Muscle of leg (tissue), 11 donors: ENCODE data around the gene ZBTB2. TPM values are rescaled to one million over a fixed set of nuclear protein-coding genes. Genes with fewer than 3 reads are reported as not detected.
"Not testable (repeated sequence)": the region's sequence is repeated elsewhere in the genome, so short reads cannot be mapped to it uniquely, and the experiment has no call there.

Experiments
- DNase-seq: peaks from one replicate; pipeline ENCODE4 v3.0.0; 2013
- H3K27ac ChIP-seq: one replicate; pipeline ENCODE4 v1.5.1; 2013; ENCODE audit warnings: mild to moderate bottlenecking, low read length, control low read depth
- H3K27me3 ChIP-seq: one replicate; pipeline ENCODE4 v1.6.1; 2013; ENCODE audit warnings: low read length; ENCODE audit not compliant: control insufficient read depth, insufficient read depth
- H3K36me3 ChIP-seq: one replicate; pipeline ENCODE4 v1.6.1; 2013; ENCODE audit warnings: low read length; ENCODE audit not compliant: control insufficient read depth, insufficient read depth
- H3K4me1 ChIP-seq: one replicate; pipeline ENCODE4 v1.6.1; 2013; ENCODE audit warnings: low read length; ENCODE audit not compliant: control insufficient read depth, insufficient read depth
- H3K4me3 ChIP-seq: one replicate; pipeline ENCODE4 v1.5.1; 2013; ENCODE audit warnings: low read length, control low read depth
- H3K9me3 ChIP-seq: replicated peaks from 2 replicates; pipeline ENCODE4 v1.6.1; 2013; ENCODE audit warnings: low read depth, low read length; ENCODE audit not compliant: control insufficient read depth
- WGBS: methylation state at CpG from one replicate; pipeline ENCODE4 v1.1.5; 2013; ENCODE audit warnings: missing lambda C conversion rate; ENCODE audit not compliant: insufficient coverage; 5-methylcytosine and 5-hydroxymethylcytosine counted together
- polyA plus RNA-seq, 8 donors: library from polyadenylated mRNA; unstranded; fragments of 120-200 nt; gene quantifications; one replicate each; pipeline versions ENCODE4 v1.2.1 to v1.2.3, GENCODE V29; 2013; ENCODE audit warnings: inconsistent platforms in 1 of 8, low replicate concordance in 1 of 8; ENCODE audit not compliant: insufficient read length in 8 of 8, insufficient read depth in 1 of 8
- total RNA-seq: library from RNA; stranded (reverse); fragments of 120-200 nt; gene quantifications from one replicate; pipeline ENCODE4 v1.2.4, GENCODE V29; 2013

ZBTB2 gene
- total and polyA plus RNA-seq, 9 donors, result 8.2 to 14.7 (median 10.0) TPM

DNA sequence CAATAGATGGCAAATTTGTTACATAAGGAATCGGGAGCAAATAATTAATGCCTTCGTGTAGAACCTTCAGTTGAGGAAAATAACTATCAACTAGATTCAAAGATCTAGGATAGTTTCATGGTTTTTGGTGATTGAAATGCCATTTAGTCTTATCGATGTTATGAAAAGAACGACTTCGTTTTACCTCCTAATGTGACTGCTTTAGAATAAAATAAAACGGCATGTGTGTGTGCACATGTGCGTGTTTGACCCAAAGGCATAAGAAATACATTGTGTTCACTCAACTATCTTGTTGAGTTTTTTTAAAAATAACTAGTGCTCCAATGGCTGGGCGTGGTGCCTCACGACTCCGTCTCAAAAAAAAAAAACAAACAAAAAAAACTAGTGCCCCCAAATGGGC is 37.6 kb downstream of the ZBTB2 start:
- H3K4me1 ChIP-seq, result peaks cover 11% of the 10 kb centered on the region
- no peaks in the 10 kb centered on the region for H3K27me3 ChIP-seq
- peaks cover 37% of the 10 kb centered on the region for H3K36me3 ChIP-seq
- no peak overlapping the region for H3K4me3 ChIP-seq
- no peak for DNase-seq
- no peaks in the 10 kb centered on the region for H3K9me3 ChIP-seq
- no peak overlapping the region for H3K27ac ChIP-seq
- no CpG with 5 or more reads among the region's 10 CpGs for WGBS

DNA sequence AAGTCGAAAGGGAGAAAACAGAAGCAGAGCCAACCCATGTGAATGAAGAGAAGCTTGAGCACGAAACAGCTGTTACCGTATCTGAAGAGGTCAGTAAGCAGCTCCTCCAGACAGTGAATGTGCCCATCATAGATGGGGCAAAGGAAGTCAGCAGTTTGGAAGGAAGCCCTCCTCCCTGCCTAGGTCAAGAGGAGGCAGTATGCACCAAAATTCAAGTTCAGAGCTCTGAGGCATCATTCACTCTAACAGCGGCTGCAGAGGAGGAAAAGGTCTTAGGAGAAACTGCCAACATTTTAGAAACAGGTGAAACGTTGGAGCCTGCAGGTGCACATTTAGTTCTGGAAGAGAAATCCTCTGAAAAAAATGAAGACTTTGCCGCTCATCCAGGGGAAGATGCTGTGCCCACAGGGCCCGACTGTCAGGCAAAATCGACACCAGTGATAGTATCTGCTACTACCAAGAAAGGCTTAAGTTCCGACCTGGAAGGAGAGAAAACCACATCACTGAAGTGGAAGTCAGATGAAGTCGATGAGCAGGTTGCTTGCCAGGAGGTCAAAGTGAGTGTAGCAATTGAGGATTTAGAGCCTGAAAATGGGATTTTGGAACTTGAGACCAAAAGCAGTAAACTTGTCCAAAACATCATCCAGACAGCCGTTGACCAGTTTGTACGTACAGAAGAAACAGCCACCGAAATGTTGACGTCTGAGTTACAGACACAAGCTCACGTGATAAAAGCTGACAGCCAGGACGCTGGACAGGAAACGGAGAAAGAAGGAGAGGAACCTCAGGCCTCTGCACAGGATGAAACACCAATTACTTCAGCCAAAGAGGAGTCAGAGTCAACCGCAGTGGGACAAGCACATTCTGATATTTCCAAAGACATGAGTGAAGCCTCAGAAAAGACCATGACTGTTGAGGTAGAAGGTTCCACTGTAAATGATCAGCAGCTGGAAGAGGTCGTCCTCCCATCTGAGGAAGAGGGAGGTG is 38.7 kb downstream of the ZBTB2 start:
- peaks cover 11% of the 10 kb centered on the region for H3K4me1 ChIP-seq
- H3K36me3 ChIP-seq, result peaks cover 35% of the 10 kb centered on the region
- no peak for DNase-seq
- WGBS, result 73% methylated on average over 16 of the region's 19 CpGs
- H3K27me3 ChIP-seq, result no peaks in the 10 kb centered on the region
- H3K27ac ChIP-seq, result no peak overlapping the region
- H3K4me3 ChIP-seq, result no peak overlapping the region
- H3K9me3 ChIP-seq, result no peaks in the 10 kb centered on the region

DNA sequence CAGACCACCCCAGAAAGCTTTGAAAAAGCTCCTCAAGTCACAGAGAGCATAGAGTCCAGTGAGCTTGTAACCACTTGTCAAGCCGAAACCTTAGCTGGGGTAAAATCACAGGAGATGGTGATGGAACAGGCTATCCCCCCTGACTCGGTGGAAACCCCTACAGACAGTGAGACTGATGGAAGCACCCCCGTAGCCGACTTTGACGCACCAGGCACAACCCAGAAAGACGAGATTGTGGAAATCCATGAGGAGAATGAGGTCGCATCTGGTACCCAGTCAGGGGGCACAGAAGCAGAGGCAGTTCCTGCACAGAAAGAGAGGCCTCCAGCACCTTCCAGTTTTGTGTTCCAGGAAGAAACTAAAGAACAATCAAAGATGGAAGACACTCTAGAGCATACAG is 39.6 kb downstream of the ZBTB2 start:
- Histone ChIP-seq H3K4me3 (no peak overlapping the region), H3K9me3 (no peaks in the 10 kb centered on the region), H3K27ac (no peak overlapping the region), H3K27me3 (no peaks in the 10 kb centered on the region), H3K4me1 (peaks cover 11% of the 10 kb centered on the region), H3K36me3 (peaks cover 35% of the 10 kb centered on the region)
- 94% methylated on average over 7 of the region's 7 CpGs for WGBS
- no peak for DNase-seq

- Histone ChIP-seq H3K36me3 (peaks cover 35% of the 10 kb centered on the region), H3K9me3 (no peaks in the 10 kb centered on the region), H3K27ac (no peak overlapping the region), H3K4me1 (peaks cover 11% of the 10 kb centered on the region), H3K27me3 (no peaks in the 10 kb centered on the region), H3K4me3 (no peak overlapping the region)
- no peak for DNase-seq
- 91% methylated on average over 17 of the region's 18 CpGs for WGBS
Observed at GRCh38 chr6:151351146-151351700, 40.1 kb downstream of the ZBTB2 start.

DNA sequence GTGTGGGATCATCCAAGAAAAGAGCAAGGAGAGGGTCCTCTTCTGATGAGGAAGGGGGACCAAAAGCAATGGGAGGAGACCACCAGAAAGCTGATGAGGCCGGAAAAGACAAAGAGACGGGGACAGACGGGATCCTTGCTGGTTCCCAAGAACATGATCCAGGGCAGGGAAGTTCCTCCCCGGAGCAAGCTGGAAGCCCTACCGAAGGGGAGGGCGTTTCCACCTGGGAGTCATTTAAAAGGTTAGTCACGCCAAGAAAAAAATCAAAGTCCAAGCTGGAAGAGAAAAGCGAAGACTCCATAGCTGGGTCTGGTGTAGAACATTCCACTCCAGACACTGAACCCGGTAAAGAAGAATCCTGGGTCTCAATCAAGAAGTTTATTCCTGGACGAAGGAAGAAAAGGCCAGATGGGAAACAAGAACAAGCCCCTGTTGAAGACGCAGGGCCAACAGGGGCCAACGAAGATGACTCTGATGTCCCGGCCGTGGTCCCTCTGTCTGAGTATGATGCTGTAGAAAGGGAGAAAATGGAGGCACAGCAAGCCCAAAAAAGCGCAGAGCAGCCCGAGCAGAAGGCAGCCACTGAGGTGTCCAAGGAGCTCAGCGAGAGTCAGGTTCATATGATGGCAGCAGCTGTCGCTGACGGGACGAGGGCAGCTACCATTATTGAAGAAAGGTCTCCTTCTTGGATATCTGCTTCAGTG is 40.8 kb downstream of the ZBTB2 start:
- Histone ChIP-seq H3K9me3 (no peaks in the 10 kb centered on the region), H3K27me3 (no peaks in the 10 kb centered on the region), H3K4me1 (peaks cover 11% of the 10 kb centered on the region), H3K36me3 (peaks cover 35% of the 10 kb centered on the region), H3K4me3 (no peak overlapping the region), H3K27ac (no peak overlapping the region)
- WGBS, result 93% methylated on average over 20 of the region's 20 CpGs
- no peak for DNase-seq

- H3K36me3 ChIP-seq, result peaks cover 35% of the 10 kb centered on the region
- H3K4me3 ChIP-seq, result no peak overlapping the region
- whole genome bisulfite sequencing, result 89% methylated on average over 19 of the region's 19 CpGs
Observed at GRCh38 chr6:151349651-151350270, 41.6 kb downstream of the ZBTB2 start.

DNA sequence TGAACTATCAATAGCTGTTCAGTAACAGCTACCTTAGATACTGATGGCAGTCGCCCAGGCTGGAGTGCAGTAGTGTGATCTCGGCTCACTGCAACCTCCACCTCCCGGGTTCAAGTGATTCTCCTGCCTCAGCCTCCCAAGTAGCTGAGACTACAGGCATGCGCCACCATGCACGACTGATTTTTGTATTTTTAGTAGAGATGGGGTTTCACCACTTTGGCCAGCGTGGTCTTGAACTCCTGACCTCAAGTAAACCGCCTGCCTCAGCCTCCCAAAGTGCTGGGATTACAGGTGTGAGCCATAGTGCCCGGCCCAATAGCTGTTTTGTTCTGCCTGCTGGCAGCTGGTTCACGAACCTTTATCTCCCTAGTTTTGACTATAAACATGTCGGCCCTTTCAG is 48.6 kb downstream of the ZBTB2 start:
- WGBS, result 100% methylated on average over 4 of the region's 10 CpGs
- DNase-seq, H3K9me3 ChIP-seq: not testable (repeated sequence)

More at GRCh38 chr6:151349651-151350270, 41.6 kb downstream of the ZBTB2 start:
- H3K4me1 ChIP-seq, result peaks cover 11% of the 10 kb centered on the region
- no peak for DNase-seq
- no peak overlapping the region for H3K27ac ChIP-seq
- H3K9me3 ChIP-seq, result no peaks in the 10 kb centered on the region
- no peaks in the 10 kb centered on the region for H3K27me3 ChIP-seq

GRCh38 chr6:151341476-151342195 is 49.7 kb downstream of the ZBTB2 start:
- 93% methylated on average over 51 of the region's 52 CpGs for WGBS
- DNase-seq, result no peak
- Histone ChIP-seq H3K9me3 (no peaks in the 10 kb centered on the region), H3K27ac (no peak overlapping the region), H3K4me1 (no peaks in the 10 kb centered on the region), H3K36me3 (no peaks in the 10 kb centered on the region), H3K27me3 (no peaks in the 10 kb centered on the region), H3K4me3 (no peak overlapping the region)

More for the DNA sequence above, 48.6 kb downstream of the ZBTB2 start:
- H3K4me1 ChIP-seq, H3K36me3 ChIP-seq, H3K27me3 ChIP-seq, H3K27ac ChIP-seq, H3K4me3 ChIP-seq: not testable (repeated sequence)

DNA sequence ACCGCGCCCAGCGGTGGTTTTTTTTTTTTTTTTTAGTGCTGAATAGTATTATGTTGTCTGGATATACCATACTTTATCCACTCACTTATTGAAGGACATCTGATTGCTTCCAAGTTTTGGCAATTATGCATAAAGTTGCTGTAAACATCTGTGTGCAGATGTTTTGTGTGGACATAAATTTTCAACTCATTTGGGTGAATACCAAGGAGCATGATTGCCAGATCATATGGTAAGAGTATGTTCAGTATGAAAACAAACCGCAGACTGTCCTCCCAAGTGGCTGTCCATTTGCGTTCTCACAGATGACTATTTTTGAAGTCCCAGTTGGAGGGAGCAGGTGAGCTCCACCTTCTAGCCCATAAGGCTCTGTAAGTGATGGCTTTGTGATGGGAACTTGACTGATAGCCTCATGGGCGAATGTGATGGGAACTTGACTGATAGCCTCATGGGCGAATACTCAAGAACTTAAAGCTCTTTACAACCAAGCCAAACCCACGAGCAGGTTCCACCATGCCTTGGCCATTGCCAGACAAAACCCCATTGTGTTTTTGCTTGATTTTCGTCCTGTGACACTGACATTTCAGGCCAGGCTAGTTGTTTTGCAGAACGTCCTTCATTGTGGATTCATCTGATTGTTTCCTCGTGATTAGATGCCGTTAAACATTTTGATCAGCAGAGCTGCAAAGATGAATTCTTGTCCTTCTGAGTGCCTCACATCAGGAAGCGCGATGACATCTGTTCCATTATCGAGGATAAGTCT is 51.0 kb downstream of the ZBTB2 start:
- peak overlapping the region; percentile 20 for H3K27ac ChIP-seq
- H3K27me3 ChIP-seq, result no peaks in the 10 kb centered on the region
- peak; percentile 93 for DNase-seq
- no peaks in the 10 kb centered on the region for H3K9me3 ChIP-seq
- no peaks in the 10 kb centered on the region for H3K36me3 ChIP-seq
- WGBS, result 61% methylated on average over 7 of the region's 15 CpGs
- H3K4me1 ChIP-seq, result no peaks in the 10 kb centered on the region
- no peak overlapping the region for H3K4me3 ChIP-seq
